Right kidney (tissue), 1 donor: ENCODE data around the gene TMEM178B.
A peak's percentile ranks its signal among the peaks of the same experiment; 100 is the strongest.
"Not testable (repeated sequence)": the region's sequence is repeated elsewhere in the genome, so short reads cannot be mapped to it uniquely, and the experiment has no call there.

Experiments used
- DNase-seq: peaks from one replicate; pipeline ENCODE4 v3.0.0-alpha.2; 2016

Gene TMEM178B

GRCh38 chr7:141185369-141185967, 111.6 kb downstream of the TMEM178B start:
- DNase-seq: no peak

GRCh38 chr7:141189231-141189630, 115.4 kb downstream of the TMEM178B start:
- DNase-seq: no peak

- no peak for DNase-seq
These were observed 116.6 kb downstream of the TMEM178B start for GRCh38 chr7:141190495-141190894.

- DNase-seq: no peak
These were observed 117.4 kb downstream of the TMEM178B start for GRCh38 chr7:141191277-141191676.

- no peak for DNase-seq
These were observed 119.2 kb downstream of the TMEM178B start for GRCh38 chr7:141193066-141193465.

GRCh38 chr7:141195722-141196121, 121.9 kb downstream of the TMEM178B start:
- not testable (repeated sequence) for DNase-seq

GRCh38 chr7:141198194-141198958, 124.5 kb downstream of the TMEM178B start:
- peak; percentile 12 for DNase-seq

GRCh38 chr7:141200191-141201108, 126.6 kb downstream of the TMEM178B start:
- no peak for DNase-seq

- no peak for DNase-seq
These were observed 127.5 kb downstream of the TMEM178B start for GRCh38 chr7:141201145-141201885.

GRCh38 chr7:141202535-141202934, 128.7 kb downstream of the TMEM178B start:
- no peak for DNase-seq

GRCh38 chr7:141203177-141203576, 129.3 kb downstream of the TMEM178B start:
- DNase-seq: no peak

GRCh38 chr7:141203586-141203985, 129.7 kb downstream of the TMEM178B start:
- no peak for DNase-seq

- no peak for DNase-seq
These were observed 133.8 kb downstream of the TMEM178B start for GRCh38 chr7:141207661-141208060.

GRCh38 chr7:141208539-141208938, 134.7 kb downstream of the TMEM178B start:
- DNase-seq: no peak

- DNase-seq: no peak
These were observed 135.6 kb downstream of the TMEM178B start for GRCh38 chr7:141209454-141209853.

GRCh38 chr7:141210862-141211261, 137.0 kb downstream of the TMEM178B start:
- no peak for DNase-seq

GRCh38 chr7:141213226-141213625, 139.4 kb downstream of the TMEM178B start:
- DNase-seq: no peak

- no peak for DNase-seq
These were observed 144.1 kb downstream of the TMEM178B start for GRCh38 chr7:141217938-141218337.

- DNase-seq: no peak
These were observed 145.1 kb downstream of the TMEM178B start for GRCh38 chr7:141218941-141219340.

- no peak for DNase-seq
These were observed 146.5 kb downstream of the TMEM178B start for GRCh38 chr7:141220263-141220880.

- DNase-seq: no peak
These were observed 147.2 kb downstream of the TMEM178B start for GRCh38 chr7:141221007-141221612.
